Islet of Langerhans (tissue), 1 donor: ENCODE results near the gene TFR2.

Experiments
- FAIRE-seq: peaks from one replicate; lab custom pipeline; 2011; peaks lifted over from hg19 to GRCh38; lab: Jason Lieb, UNC

The TFR2 gene

DNA sequence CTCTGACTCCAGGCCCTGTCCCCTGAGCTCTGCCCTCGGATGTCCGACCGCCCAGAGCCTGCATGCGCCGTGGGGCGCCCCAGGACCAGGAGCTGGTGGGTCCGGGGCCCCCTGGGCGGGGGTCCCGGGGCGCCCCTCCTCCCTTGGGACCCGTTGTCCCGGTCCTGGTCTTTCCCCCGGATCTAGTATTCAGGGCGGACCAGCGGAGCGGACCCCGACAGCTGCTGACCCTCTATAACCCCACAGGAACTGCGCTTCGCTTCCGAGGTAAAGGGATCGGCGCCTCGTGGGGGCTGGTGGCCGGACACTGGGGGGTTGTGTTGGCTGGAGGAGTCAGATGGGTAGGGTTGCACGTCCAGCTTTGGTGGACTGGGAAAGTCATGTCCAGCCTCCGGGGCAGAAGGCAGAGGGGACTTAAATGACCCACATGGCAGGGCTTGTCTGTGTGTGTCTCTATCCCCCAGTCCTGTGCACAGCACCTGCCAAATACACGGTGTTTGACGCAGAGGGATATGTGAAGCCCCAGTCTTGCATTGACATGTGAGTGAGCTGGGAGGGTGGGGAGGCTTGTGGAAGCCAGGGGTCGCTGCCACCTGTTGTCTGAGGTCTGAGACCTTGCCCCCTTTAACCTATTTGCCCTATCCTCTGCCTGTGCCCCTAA, 28.5 kb downstream of the TFR2 start:
- FAIRE-seq = no peak

DNA sequence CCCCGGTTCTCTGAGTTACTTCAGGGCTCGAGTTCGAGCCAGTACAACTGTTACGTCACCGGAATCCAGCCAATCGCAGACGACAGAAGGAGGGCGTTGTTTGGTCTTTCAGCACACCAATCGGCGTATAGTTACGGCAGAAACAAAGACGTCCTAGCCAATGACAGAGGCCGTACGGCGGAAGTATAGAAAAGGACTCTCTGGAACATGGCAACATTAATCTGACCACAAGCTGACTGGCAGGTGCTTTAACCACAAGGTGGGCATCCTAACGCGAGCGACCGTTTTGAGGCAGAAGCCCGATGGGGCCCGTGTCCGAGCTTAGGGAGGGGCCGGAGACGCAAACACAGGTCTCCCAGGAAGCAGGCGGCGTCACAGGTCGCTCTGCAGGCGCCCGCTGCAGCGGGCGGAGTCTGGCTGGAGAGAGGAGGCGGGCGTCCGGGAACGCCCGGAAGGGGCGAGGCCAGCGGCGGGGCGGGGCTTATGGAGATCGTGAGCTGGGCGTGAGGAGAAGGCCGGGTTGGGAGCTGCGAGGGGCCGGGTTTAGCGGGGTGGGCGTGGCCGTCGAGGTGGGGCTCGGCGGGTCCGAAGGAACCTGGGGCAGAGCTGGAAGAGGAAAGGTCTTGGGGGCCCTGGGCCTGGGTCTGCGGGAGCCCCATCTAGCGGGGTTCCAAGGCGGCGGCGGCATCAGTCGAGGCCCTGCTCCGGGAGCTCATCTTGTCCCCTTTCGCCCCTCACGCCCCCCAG, 29.2 kb downstream of the TFR2 start, which contains the start of gene MOSPD3:
Gene MOSPD3 (plus strand): TSS at position 558 of the 747 bp plus-strand sequence. CDS start 252 bp downstream, outside the sequence.
- peak; percentile 99 for FAIRE-seq

DNA sequence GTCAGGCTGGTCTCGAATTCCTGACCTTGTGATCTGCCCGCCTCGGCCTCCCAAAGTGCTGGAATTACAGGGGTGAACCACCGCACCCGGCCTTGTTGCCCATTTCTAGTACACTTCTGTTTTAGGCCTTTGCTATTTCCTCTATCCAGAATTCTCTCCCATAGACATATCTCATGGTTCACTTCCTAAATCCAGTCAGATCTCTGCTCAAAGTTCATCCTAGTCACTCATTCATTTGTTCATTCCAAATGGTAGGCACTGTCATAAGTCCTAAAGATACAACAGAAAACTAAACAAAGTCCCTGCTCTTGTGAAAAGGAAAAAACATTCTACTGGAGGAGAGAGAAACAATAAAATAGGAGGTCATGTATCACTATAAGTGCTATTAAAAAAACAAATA, 31.4 kb downstream of the TFR2 start:
- no peak for FAIRE-seq

DNA sequence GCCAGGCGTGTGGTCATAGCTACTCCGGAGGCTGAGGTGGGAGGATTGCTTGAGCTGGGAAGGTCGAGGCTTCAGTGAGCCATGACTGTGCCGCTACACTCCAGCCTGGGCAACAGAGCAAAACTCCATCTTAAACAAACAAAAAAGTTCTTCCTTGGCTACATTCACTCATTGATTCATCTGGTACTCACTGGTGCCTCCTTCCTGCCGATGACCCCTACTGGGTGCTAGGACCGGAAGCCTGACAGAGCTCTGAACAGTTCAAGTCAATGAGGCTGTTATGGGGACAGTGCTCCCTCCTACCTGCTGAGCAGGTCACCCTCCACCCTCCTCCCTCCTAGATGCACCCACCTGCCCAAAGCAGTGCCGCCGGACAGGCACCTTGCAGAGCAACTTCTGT, 34.2 kb downstream of the TFR2 start:
- FAIRE-seq = no peak

DNA sequence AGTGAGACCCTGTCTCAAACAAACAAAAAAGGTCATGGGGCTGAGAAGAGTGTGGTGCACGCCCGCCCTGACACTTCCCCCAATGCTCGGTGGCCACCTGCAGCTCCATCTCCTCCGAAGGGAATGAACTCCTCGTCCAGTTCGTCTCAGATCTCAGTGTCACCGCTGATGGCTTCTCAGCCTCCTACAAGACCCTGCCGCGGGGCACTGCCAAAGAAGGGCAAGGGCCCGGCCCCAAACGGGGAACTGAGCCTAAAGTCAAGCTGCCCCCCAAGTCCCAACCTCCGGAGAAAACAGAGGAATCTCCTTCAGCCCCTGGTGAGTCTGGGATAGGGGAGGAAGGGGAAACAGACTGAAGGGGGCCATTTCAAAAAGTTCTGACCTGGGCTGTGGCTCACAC, 35.0 kb downstream of the TFR2 start:
- no peak for FAIRE-seq

DNA sequence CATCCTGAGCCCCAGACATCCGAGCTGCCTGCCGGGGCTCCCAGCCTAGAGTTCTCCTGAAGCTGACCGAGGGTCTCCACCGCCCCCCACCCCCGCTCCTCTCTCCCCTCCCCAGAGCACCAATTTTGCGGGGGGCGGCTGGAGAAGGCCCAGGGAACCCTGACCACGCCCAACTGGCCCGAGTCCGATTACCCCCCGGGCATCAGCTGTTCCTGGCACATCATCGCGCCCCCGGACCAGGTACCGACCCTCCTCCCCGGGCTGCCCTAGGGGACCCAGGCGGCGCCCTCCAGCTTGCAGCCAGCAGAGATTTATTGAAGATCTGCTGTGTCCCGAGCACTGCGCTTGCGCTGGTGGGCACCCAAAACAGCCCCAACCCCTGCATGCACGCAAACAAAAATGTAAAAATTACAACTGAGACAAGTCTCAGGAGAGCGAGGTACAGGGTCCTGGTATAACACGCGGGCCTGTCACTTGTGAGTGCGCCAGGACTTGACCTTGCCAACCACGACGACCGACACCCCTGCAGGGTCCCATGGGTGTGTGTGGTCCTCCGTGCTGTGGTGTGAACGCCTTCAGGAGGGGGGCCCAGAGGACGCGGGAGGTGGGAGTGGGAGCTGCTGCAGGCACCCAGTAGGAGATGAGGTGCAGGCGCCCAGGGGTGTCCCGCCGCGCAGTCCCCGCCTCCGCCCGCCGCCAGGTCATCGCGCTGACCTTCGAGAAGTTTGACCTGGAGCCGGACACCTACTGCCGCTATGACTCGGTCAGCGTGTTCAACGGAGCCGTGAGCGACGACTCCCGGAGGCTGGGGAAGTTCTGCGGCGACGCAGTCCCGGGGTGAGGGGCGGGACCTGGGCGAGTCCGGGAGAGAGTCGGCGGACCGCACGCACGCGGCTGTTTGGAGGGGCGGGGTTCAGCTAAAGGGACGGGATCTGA, 36.1 kb downstream of the TFR2 start:
- no peak for FAIRE-seq

DNA sequence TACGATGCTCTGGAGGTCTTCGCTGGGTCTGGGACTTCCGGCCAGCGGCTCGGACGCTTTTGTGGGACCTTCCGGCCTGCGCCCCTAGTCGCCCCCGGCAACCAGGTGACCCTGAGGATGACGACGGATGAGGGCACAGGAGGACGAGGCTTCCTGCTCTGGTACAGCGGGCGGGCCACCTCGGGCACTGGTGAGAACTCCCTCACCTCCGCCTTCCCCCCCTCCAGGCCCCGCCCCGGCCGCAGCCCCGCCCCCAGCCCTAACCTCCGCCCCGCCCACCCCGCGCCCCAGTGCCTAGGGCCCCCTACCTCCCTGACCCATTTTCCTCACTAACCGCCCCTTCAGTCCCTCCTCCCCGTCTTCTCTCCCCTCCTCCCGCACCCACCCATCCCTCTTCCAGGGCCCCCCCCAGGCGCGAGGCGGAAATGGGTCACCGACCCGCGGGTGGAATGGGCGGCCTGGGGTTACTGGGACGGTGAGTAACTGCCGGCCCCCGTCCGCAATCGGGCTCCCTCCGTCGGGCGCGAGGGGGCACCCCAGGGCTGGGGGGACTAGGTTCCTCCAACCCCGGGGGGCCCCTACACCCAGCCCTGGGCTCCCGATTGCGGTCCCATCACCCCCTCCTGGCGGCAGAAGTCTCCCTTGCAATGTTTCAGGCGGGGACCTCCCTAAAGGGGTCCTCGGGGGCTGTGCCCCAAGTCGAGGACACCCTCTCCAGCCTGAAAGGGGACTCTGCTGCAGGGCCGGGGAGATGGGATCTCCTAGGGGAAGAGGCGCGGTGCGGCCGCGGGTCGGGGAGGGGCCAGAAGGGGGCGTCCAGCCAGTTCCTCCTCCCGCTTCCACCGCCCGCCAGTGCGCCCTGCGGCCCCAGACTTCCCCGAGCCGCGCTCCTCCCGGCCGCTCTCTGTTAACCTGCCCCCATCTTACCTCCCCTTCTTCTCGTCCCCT, 37.0 kb downstream of the TFR2 start:
- FAIRE-seq = no peak

DNA sequence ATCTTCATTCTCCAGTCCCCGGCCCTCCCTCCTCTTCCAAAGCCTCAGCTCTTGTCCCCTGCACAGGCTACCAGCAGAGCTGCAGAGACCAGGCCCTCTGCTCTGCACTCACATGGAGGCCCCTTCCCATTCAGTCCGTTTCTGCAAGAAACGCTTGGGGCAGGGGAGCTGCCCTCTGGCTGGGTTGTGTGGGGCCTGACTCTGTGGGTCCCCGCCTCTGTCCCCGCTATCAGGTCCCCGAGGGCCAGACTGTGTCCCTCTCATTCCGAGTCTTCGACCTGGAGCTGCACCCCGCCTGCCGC, 37.7 kb downstream of the TFR2 start:
- FAIRE-seq = no peak

DNA sequence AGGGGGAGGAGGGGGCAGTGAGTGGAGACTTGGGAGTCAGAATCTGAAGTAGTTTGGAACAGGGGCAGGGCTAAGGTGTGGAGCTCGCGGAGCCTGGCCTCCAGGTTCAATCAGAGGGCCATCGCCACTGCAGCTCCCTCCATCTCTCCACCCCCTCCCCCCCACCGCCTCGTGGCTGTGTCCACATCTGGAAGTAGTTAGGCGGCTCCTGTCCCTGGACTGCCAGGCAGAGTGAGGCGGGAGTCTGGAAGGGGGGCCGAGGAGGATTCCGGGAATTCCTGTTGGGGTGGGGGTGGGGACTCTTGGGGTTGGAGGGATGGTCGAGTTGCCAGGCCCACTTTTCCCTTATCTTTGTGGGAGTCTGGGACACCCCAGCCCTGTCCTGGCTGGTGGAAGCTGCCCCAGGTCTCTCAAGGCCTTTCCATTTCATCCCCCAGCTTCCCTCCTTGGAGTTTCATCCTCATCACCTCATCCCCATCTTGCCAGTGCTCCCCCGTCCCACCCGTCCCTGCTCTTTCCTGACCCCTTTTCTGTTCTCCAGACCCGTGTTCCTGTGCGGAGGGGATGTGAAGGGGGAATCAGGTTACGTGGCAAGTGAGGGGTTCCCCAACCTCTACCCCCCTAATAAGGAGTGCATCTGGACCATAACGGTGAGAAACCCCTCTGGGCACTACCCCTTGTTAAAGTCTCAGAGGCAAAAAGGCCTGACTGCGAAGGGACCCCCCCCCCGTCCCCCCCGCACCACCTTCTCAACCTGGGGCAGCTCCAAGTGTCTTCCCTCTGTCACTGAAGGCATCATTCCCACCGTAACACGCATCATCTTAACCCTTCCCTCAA, 38.2 kb downstream of the TFR2 start:
- no peak for FAIRE-seq

DNA sequence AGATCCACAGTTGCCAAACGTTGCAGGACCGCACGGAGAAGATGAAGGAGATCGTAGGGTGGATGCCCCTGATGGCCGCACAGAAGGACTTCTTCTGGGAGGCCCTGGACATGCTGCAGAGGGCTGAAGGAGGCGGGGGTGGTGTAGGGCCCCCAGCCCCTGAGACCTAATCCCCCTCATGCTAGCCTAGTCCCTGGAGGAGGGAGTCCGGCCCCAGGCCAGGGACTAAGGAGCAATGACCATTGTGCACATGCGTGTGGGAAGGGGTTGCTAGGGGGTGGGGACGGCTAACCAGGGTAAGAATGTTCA, 40.7 kb downstream of the TFR2 start:
- FAIRE-seq = no peak

DNA sequence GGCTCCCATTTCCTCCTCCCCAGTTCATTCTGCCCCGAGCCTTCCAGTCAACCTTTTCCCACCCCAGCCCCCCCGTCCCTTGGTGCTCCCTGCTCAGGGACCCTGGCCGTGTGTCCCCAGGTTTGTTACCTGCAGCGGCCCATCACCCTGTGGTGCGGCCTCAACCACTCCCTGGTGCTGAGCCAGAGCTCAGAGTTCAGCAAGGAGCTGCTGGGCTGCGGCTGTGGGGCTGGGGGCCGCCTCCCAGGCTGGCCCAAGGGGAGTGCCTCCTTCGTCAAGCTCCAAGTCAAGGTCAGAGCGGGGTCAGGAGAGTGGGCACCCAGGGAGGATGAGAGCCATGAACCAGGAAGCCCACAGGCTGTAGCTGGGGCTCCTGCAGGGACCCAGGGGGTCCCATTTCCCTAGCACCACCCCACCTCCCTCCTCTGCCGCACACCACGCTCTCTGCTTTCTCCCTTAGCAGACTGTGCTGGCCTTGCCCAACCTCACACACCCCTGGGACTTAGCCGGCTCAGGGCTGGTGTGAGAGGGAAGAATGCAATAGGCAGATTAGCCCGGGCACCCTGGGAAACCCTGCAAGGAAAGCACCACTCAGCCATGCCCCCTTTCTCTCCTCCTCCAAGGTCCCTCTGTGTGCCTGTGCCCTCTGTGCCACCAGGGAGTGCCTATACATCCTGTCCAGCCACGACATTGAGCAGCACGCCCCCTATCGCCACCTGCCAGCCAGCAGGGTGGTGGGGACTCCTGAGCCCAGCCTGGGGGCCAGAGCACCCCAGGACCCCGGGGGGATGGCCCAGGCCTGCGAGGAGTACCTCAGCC, 41.2 kb downstream of the TFR2 start:
- no peak for FAIRE-seq

DNA sequence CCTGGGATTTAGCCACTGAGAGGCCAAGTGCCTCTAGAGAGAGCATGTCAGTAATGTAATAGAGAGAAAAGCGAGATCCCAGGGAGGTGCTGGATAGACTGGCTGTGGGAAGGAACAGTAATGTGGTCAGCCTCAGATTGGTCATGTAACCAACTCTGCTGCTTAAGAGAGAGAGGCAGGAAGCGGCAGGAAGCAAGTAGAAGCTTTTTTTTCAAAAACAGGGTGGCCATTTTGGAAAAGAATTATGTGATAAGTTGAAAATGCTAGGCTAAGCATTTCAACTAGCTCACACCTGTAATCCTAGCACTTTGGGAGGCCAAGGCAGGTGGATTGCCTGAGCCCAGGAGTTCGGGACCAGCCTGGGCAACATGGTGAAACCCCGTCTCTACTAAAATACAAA, 42.9 kb downstream of the TFR2 start:
- FAIRE-seq = no peak

DNA sequence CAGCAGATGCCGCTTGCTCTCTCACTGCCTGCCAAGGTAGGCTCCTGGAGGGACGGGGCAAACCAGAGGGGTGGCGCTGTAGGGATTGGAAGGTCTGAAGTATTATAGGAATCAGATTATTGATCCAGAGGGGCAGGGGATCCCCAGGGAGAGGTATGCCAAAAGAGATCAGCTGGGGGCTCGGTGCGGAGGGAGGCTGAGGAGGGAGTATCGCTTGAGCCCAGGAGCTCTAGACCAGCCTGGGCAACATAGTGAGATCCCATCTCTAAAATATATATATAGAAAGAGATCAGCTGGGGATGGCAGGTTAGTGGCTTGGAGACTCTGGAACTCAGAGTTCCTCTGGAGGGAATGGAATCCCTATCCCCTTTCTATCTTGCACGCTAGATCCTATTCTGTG, 46.2 kb downstream of the TFR2 start:
- FAIRE-seq = no peak

DNA sequence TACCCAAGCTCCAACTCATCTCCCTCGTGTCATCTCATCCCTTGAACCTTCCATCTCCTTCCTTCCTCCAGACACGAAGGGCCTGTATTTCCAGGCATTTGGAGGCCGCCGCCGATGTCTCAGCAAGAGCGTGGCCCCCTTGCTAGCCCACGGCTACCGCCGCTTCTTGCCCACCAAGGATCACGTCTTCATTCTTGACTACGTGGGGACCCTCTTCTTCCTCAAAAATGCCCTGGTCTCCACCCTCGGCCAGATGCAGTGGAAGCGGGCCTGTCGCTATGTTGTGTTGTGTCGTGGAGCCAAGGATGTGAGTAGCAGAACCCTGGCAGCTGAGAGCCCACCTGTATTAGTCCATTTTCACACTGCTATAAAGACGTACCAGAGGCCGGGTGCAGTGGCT, 49.8 kb downstream of the TFR2 start:
- FAIRE-seq = no peak

DNA sequence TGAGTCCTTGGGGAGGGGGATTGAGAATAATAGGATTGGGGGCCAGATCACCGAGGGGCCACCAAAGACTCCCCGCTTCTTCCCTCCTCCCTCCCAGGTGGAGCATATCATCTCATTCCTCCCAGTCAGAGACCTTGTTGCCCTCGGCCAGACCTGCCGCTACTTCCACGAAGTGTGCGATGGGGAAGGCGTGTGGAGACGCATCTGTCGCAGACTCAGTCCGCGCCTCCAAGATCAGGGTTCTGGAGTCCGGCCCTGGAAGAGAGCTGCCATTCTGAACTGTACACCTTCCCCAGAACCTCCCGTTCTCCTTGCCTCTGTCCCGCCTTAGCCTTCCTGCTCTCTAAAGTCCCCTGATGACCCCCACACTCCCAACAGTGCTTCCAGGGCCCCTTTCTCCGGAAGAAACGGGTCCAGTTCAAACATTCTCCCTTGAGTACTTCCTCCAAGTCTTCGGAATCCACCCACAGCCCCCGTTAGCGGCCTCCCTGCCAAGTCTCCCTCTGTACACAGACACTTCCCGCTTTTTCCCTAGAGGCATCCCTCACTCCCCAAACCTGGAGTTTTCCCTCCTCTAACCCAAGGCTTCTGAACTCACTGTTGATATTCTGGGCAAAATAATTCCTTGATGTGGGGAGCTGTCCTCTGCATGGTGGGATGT, 51.1 kb downstream of the TFR2 start:
- FAIRE-seq = no peak

DNA sequence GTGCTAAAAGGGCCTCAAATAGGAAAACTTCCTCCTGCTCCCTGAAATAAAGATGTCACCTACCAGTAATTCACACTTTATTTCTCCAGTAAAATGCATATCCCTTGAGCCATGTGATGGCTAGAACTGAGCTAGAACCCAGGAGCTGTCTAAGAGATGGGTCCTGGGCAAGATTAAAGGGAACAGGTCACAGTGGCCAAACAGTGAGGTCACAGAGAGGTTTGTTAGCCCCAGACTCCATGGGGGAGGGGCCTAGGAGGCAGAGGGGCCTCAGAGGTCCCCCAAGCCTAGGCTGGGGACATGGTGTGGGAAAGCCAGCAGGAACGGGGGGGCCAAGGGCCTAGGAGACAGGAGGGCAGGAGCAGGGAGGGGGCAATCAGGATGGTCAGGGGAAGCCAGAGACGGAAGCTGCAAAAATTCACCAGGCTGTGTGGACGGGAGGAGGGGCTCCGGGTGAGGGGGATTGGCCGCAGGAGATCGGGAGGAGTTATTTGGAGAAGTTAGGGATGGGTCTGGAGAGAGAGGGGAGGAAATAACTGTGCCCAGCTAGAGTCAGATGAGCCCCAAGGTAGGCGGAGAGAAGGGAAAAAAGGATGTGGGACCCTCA, 51.9 kb downstream of the TFR2 start:
- no peak for FAIRE-seq

DNA sequence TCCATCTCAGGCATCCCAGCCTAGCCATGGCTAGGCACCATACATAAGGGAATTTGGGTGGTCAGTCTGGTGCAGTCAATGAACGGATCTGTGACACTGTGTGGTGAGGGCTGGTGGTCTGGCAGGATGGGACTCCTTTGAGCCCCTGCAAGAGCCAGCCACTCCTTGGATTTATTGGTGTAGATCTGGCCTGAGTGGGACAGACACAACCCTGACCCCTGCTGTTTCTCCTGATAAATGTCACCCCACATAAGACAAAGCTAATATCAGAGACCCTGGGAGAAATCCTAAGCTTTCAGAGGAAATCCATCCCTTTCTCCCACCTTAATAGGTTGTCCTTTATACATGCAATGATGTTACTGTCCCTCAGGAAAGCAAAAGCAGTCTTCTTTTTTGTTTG, 52.9 kb downstream of the TFR2 start:
- no peak for FAIRE-seq

DNA sequence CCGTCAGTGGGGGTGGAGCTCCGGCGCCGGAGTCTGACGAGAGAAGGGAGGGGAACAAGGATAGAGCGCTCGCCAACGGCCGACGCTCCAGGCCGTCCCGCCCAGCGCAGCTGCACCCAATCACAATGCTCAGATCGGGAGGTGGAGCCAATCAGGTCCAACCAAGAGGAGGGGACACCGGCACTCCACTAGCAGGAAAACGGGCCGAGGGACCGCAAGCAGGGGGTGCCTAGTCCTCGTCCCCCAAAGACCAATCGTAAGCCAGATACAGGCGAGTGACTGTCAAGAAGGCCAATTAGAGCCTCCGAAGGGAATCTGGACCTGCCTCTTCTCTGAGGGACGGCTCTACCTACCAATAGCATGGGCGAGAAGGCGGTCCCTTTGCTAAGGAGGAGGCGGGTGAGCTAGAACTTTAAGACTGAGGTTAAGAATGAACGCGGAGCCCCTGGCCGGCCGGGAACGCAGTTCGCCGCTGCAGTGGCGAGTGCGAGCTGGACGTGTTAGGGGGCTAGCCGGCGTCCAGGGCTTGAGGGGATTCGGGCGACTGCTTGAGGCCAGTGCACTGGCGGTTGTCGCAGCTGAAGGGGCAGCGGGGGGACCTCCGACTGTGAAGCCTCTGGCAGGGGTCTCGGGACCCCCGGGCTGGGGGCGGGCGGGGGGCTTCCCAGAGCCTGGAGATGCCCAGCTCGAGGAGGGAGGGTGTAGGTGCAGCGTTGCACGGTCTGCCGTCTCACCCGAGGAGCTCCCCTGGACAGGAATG, 54.9 kb downstream of the TFR2 start, which contains the start of gene FBXO24:
Gene FBXO24 (plus strand): TSS at position 63 of the 760 bp plus-strand sequence. CDS start 298 bp downstream, at position 361.
- FAIRE-seq = peak; percentile 90
